SK-N-SH treated with all-trans-retinoic acid at 6 μM for 48 hours (cell line): ENCODE results near the gene GPBAR1.
A peak's percentile ranks its signal among the peaks of the same experiment; 100 is the strongest.

Experiments used
- ATAC-seq: fragments of 200-7000 bp; cut with Tn5 transposase; 3 replicates; pipeline ENCODE4 v1.9.1; 2020; ENCODE audit warnings: mild to moderate bottlenecking, moderate library complexity
- ARNTL ChIP-seq: fragments of 450-650 bp; formaldehyde crosslinking; IDR thresholded peaks from 2 replicates; pipeline ENCODE4 v1.5.0; 2020; ENCODE audit warnings: low read depth, mild to moderate bottlenecking, moderate library complexity, borderline replicate concordance
- BACH2 ChIP-seq: fragments of 250-450 bp; sonication (Bioruptor Pico); IDR thresholded peaks from 2 replicates; pipeline ENCODE4 v1.9.0; 2021; ENCODE audit warnings: mild to moderate bottlenecking, borderline replicate concordance
- CREB5 ChIP-seq: fragments of 250-450 bp; sonication (Bioruptor Pico); IDR thresholded peaks from 2 replicates; pipeline ENCODE4 v1.5.1; 2020; ENCODE audit warnings: low read depth, mild to moderate bottlenecking, moderate library complexity
- CSRNP3 ChIP-seq: fragments of 250-450 bp; sonication (Bioruptor Pico); IDR thresholded peaks from 2 replicates; pipeline ENCODE4 v1.5.1; 2021; ENCODE audit warnings: mild to moderate bottlenecking, moderate library complexity
- ESRRG ChIP-seq: fragments of 250-450 bp; sonication (Bioruptor Pico); IDR thresholded peaks from 2 replicates; pipeline ENCODE4 v1.6.1; 2021; ENCODE audit warnings: mild to moderate bottlenecking
- OSR1 ChIP-seq: fragments of 250-450 bp; sonication (Bioruptor Pico); IDR thresholded peaks from 2 replicates; pipeline ENCODE4 v1.8.0; 2022; ENCODE audit warnings: moderate library complexity, mild to moderate bottlenecking, inconsistent platforms
- POU6F1 ChIP-seq: fragments of 250-450 bp; sonication (Bioruptor Pico); IDR thresholded peaks from 2 replicates; pipeline ENCODE4 v1.8.0; 2021; ENCODE audit warnings: low read depth, mild to moderate bottlenecking, moderate library complexity, borderline replicate concordance
- PPARA ChIP-seq: fragments of 250-450 bp; sonication (Bioruptor Pico); IDR thresholded peaks from 2 replicates; pipeline ENCODE4 v1.5.0; 2020; ENCODE audit warnings: mild to moderate bottlenecking, borderline replicate concordance
- RARB ChIP-seq: fragments of 250-450 bp; sonication (Bioruptor Pico); IDR thresholded peaks from 2 replicates; pipeline ENCODE4 v1.8.0; 2021; ENCODE audit warnings: mild to moderate bottlenecking, moderate library complexity
- SNAI2 ChIP-seq: fragments of 250-450 bp; sonication (Bioruptor Pico); IDR thresholded peaks from 2 replicates; pipeline ENCODE4 v1.5.0; 2020; ENCODE audit warnings: mild to moderate bottlenecking, moderate library complexity
- TSHZ2 ChIP-seq: fragments of 250-450 bp; sonication (Bioruptor Pico); IDR thresholded peaks from 2 replicates; pipeline ENCODE4 v1.5.0; 2020; ENCODE audit warnings: mild to moderate bottlenecking, moderate library complexity
- ZFP3 ChIP-seq: fragments of 250-450 bp; sonication (Bioruptor Pico); IDR thresholded peaks from 2 replicates; pipeline ENCODE4 v1.5.0; 2020; ENCODE audit warnings: mild to moderate bottlenecking, moderate library complexity
- ZFP30 ChIP-seq: fragments of 450-650 bp; formaldehyde crosslinking; IDR thresholded peaks from 2 replicates; pipeline ENCODE4 v1.5.0; 2022; ENCODE audit warnings: mild to moderate bottlenecking, moderate library complexity
- ZNF565 ChIP-seq: fragments of 450-650 bp; formaldehyde crosslinking; conservative IDR thresholded peaks from 2 replicates; pipeline ENCODE4 v1.5.0; 2020; ENCODE audit warnings: low read depth, mild to moderate bottlenecking, moderate library complexity
- ZNF70 ChIP-seq: fragments of 450-650 bp; formaldehyde crosslinking; IDR thresholded peaks from 2 replicates; pipeline ENCODE4 v1.5.0; 2020; ENCODE audit warnings: mild to moderate bottlenecking, moderate library complexity
- ZNF8 ChIP-seq: fragments of 450-650 bp; formaldehyde crosslinking; IDR thresholded peaks from 2 replicates; pipeline ENCODE4 v1.5.0; 2020; ENCODE audit warnings: mild to moderate bottlenecking, moderate library complexity

The GPBAR1 gene

GRCh38 chr2:218265626-218266025, 4.8 kb downstream of the GPBAR1 start:
- no peak for ATAC-seq
- no peak for TF ChIP-seq RARB (CRISPR knock-in tag)
- TF ChIP-seq ARNTL (CRISPR knock-in tag): no peak
- no peak for TF ChIP-seq CREB5 (CRISPR knock-in tag)
- TF ChIP-seq ESRRG (CRISPR knock-in tag): no peak
- no peak for TF ChIP-seq CSRNP3 (CRISPR knock-in tag)
- no peak for TF ChIP-seq ZNF8 (CRISPR knock-in tag)
- TF ChIP-seq ZNF70 (CRISPR knock-in tag): no peak
- no peak for TF ChIP-seq ZFP30 (CRISPR knock-in tag)
- no peak for TF ChIP-seq ZFP3 (CRISPR knock-in tag)

- ATAC-seq: no peak
- TF ChIP-seq ZNF8 (CRISPR knock-in tag) (no peak), RARB (CRISPR knock-in tag) (no peak), PPARA (CRISPR knock-in tag) (no peak), OSR1 (CRISPR knock-in tag) (no peak), ZFP3 (CRISPR knock-in tag) (no peak), ESRRG (CRISPR knock-in tag) (no peak), BACH2 (no peak)
These were observed 5.6 kb downstream of the GPBAR1 start for GRCh38 chr2:218266316-218266979.

- ATAC-seq: no peak
- TF ChIP-seq SNAI2 (CRISPR knock-in tag) (no peak), ZNF565 (CRISPR knock-in tag) (no peak), ZNF70 (CRISPR knock-in tag) (no peak), RARB (CRISPR knock-in tag) (no peak), ZFP3 (CRISPR knock-in tag) (no peak), ZNF8 (CRISPR knock-in tag) (no peak), CSRNP3 (CRISPR knock-in tag) (no peak), ZFP30 (CRISPR knock-in tag) (no peak)
These were observed 6.4 kb downstream of the GPBAR1 start for GRCh38 chr2:218267259-218267658.

GRCh38 chr2:218269900-218270720, 9.3 kb downstream of the GPBAR1 start, which contains the start of the genes AAMP and PNKD:
TSS of gene AAMP (minus strand) at chr2:218270137. CDS start at chr2:218270086, 51 bp downstream.
TSS of gene PNKD (plus strand) at chr2:218270519. CDS start at chr2:218270536, 17 bp downstream.
- ATAC-seq: peak; percentile 95

More at GRCh38 chr2:218269900-218270720, 9.3 kb downstream of the GPBAR1 start, which contains the start of the genes AAMP and PNKD:
- TF ChIP-seq POU6F1 (CRISPR knock-in tag) (no peak), TSHZ2 (CRISPR knock-in tag) (0 out of 2 replicates have a peak, but pooled peaks have one; percentile 51), ZNF70 (CRISPR knock-in tag) (no peak)
